ENCODE data around the gene AKNAD1.

Gene AKNAD1, protein sequence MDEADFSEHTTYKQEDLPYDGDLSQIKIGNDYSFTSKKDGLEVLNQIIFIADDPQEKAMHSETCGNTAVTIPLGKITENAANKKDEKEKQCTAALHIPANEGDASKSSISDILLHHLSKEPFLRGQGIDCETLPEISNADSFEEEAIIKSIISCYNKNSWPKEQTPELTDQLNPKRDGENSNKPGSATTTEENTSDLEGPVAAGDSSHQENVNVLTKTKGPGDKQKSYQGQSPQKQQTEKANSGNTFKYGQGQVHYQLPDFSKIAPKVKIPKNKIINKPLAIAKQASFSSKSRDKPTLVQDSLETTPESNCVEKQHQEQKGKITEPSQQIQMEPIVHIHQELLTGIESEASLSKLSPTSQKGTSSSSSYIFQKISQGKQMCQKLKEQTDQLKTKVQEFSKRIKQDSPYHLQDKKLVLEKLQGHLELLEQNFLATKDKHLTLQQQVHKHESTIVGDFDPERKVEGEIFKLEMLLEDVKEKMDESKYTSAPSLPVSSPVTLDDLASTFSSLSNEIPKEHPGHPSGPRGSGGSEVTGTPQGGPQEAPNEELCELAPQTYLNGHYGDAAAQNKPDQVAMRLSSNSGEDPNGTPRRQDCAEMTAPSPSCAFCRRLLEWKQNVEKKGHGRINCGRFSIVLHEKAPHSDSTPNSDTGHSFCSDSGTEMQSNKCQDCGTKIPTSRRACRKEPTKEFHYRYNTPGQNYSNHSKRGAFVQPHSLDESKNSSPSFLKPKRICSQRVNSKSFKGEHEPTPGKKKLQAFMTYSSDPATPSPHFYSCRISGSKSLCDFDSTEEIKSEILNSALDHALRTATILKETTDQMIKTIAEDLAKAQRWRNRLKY

DNA sequence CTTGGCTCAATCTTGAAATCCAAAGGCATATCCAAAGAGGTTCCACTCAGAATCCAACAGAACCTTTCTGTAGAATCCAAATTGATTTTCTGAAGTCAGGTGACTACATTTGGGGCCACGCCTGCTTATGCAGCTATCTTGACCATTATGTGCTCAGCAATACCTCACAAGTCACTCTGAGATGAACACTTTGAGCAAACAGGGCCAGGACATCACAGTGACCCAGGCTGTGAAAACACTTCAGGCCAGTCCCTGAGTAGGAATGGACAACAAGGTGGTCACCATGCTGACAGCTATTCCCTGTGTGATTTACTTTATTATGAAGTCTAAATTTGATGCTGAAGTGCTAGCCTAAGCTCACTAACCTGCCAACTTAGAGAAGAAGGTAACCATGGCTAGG lies at the start of gene AKNAD1:
AKNAD1 (minus strand) TSS at position 101 of the 400 bp plus-strand sequence. CDS start 4,430 bp downstream, outside the sequence.
- TF ChIP-seq, protein P1, sequence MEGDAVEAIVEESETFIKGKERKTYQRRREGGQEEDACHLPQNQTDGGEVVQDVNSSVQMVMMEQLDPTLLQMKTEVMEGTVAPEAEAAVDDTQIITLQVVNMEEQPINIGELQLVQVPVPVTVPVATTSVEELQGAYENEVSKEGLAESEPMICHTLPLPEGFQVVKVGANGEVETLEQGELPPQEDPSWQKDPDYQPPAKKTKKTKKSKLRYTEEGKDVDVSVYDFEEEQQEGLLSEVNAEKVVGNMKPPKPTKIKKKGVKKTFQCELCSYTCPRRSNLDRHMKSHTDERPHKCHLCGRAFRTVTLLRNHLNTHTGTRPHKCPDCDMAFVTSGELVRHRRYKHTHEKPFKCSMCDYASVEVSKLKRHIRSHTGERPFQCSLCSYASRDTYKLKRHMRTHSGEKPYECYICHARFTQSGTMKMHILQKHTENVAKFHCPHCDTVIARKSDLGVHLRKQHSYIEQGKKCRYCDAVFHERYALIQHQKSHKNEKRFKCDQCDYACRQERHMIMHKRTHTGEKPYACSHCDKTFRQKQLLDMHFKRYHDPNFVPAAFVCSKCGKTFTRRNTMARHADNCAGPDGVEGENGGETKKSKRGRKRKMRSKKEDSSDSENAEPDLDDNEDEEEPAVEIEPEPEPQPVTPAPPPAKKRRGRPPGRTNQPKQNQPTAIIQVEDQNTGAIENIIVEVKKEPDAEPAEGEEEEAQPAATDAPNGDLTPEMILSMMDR (IDR thresholded peaks at IDR 0.05): no peak
- no peak for TF ChIP-seq ZFX (IDR thresholded peaks at IDR 0.05; ENCODE audit: borderline replicate concordance)
- H3K27ac ChIP-seq: no peak within 1 kb of the TSS

DNA sequence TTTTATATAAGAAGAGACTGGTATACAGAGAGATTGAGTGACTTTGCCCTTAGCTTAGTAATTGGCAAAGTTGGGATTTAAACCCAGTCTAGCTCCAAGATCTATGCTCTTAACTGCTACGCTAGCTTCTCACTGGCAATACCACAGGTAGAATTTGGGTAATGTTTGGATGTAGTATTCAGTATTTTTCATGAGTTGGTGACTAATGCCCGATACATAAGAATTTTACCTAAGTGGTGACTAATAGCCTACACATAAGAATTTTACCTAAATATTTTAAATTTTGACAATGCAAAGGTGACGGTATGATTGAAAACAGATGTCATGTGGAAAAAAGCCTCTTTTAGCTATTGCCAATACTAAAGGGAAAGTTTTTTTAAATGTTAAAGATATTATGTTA lies 44.2 kb upstream of the AKNAD1 start:
- TF ChIP-seq, protein P1 (IDR thresholded peaks at IDR 0.05): no peak
- TF ChIP-seq ZFX (IDR thresholded peaks at IDR 0.05; ENCODE audit: borderline replicate concordance): no peak
- no peak overlapping the region for H3K27ac ChIP-seq

DNA sequence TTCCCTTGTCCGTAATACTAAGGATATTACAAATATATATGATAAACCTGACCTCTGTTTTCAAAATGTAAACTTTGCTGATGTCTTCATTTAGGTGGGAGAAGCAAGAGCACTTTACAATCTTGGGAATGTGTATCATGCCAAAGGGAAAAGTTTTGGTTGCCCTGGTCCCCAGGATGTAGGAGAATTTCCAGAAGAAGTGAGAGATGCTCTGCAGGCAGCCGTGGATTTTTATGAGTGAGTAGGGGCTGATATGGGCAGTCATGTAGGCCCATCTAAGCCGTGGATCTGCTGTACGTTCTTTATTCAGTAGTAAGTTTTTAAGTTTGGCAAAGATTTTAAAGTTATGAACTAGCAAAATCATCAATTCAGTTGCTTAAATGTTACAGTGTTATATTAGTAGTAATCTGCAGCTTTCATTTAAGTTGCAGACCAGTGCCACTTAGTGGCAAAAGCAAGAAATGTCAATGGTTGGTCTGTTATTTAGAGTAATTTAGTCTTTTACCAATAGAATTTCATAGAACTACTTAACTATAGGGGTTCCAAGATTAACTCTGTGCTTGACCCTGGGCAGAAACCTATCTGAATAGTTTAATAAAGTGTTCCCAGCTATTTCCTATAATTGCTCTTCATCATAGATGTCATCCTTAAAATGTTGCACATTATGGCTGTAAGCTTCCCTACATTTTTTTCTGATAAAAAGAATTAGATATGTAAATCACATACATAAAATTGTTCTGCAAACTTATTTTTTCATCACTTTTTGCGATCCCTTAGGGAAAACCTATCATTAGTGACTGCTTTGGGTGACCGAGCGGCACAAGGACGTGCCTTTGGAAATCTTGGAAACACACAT lies 41.2 kb upstream of the AKNAD1 start:
- TF ChIP-seq, protein P1 (IDR thresholded peaks at IDR 0.05): peak; percentile 82
- no peak for TF ChIP-seq ZFX (IDR thresholded peaks at IDR 0.05; ENCODE audit: borderline replicate concordance)
- no peak overlapping the region for H3K27ac ChIP-seq

DNA sequence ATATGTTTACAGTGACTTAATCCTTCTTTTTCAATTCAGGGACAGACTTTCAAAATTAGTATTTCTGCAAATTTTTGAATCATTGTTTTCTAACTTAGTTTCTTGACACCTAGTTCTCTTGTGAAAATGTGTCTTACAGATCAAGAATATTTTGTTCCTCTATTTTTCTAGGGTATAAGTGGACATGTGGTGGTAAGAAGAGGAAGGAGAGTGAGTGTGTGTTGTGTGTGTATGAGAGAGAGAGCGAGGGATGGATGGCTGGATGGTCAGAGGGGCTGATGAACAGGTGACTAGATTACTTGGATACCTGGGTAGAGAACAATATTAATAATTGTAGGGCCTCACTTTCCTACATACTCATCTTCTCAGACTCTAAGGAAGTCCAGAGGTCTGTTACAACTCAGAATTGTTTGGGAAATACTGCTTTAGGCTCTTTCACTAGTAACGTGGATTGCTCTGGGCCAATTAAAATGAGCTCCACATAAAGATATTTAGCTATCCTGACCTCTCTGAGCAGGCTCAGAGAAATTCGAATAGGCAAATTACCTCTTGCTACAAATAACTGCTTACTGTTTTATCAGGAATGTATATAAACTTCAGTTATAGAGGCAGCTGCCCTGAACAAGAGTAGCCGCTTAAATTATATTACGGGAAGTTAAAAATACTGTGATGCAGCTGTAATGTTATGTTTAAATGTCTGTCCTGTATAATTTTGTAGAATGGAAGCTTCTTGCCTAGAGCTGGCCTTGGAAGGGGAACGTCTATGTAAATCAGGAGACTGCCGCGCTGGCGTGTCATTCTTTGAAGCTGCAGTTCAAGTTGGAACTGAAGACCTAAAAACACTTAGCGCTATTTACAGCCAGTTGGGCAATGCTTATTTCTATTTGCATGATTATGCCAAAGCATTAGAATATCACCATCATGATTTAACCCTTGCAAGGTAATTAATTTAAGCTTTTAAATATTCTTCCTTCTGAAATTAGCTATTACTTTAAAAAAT lies 39.6 kb upstream of the AKNAD1 start:
- no peak overlapping the region for H3K27ac ChIP-seq
- TF ChIP-seq ZFX (IDR thresholded peaks at IDR 0.05; ENCODE audit: borderline replicate concordance): no peak
- TF ChIP-seq, protein P1 (IDR thresholded peaks at IDR 0.05): no peak

DNA sequence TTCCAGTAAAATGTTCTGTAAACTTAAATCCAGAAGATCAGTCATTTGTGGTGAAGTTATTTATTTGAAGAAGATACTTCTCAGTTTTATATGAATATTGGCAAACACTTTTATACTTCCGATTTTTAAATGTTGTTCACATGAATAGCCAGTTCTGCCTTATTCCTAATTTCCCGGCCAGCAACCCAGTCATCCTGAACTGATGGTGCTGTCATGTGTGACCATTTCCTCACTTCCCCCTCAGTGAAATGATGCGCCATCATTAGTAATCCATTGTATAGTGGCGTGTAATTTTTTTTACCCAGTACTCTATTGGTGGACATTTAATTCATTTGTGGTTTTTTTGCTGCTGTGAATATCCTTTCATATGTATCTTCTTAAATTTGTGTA lies 36.2 kb upstream of the AKNAD1 start:
- no peak overlapping the region for H3K27ac ChIP-seq
- no peak for TF ChIP-seq ZFX (IDR thresholded peaks at IDR 0.05; ENCODE audit: borderline replicate concordance)
- TF ChIP-seq, protein P1 (IDR thresholded peaks at IDR 0.05): no peak
